Dedifferentiated amniotic fluid mesenchymal stem cell (primary cell): ENCODE results near the gene PRAMEF18.
"Not testable (repeated sequence)": the region's sequence is repeated elsewhere in the genome, so short reads cannot be mapped to it uniquely, and the experiment has no call there.

ENCODE experiments used
- DNase-seq: peaks from one replicate; pipeline ENCODE4 v3.0.0-alpha.2; 2016; ENCODE audit errors: extremely low spot score

The PRAMEF18 gene

GRCh38 chr1:13225675-13226204 lies at the start of gene PRAMEF18:
Gene PRAMEF18, minus strand, starts transcription at chr1:13226154. Its CDS starts 48 bp downstream, at chr1:13226106.
- DNase-seq, result not testable (repeated sequence)

- DNase-seq, result not testable (repeated sequence)
These were observed 39.2 kb upstream of the PRAMEF18 start for GRCh38 chr1:13265124-13265523.

- not testable (repeated sequence) for DNase-seq
These were observed 27.9 kb upstream of the PRAMEF18 start, which contains the start of gene PRAMEF5 for GRCh38 chr1:13253898-13254297. Gene PRAMEF5, plus strand, starts transcription at chr1:13254198. Its CDS starts 5,071 bp downstream, at chr1:13259269.

- not testable (repeated sequence) for DNase-seq
These were observed 21.2 kb upstream of the PRAMEF18 start for GRCh38 chr1:13247122-13247521.

GRCh38 chr1:13246554-13246871 lies 20.6 kb upstream of the PRAMEF18 start:
- not testable (repeated sequence) for DNase-seq

- DNase-seq, result not testable (repeated sequence)
These were observed 20.0 kb upstream of the PRAMEF18 start for GRCh38 chr1:13245841-13246553.

- DNase-seq, result not testable (repeated sequence)
These were observed 17.7 kb upstream of the PRAMEF18 start for GRCh38 chr1:13243536-13244263.

- not testable (repeated sequence) for DNase-seq
These were observed 13.7 kb upstream of the PRAMEF18 start for GRCh38 chr1:13239633-13240032.

- not testable (repeated sequence) for DNase-seq
These were observed 11.6 kb upstream of the PRAMEF18 start for GRCh38 chr1:13237572-13237971.

GRCh38 chr1:13234057-13234456 lies 8.1 kb upstream of the PRAMEF18 start:
- DNase-seq, result not testable (repeated sequence)

- not testable (repeated sequence) for DNase-seq
These were observed 6.1 kb upstream of the PRAMEF18 start for GRCh38 chr1:13232056-13232455.

GRCh38 chr1:13231061-13231750 lies 5.3 kb upstream of the PRAMEF18 start:
- DNase-seq, result not testable (repeated sequence)

GRCh38 chr1:13230601-13231000 lies 4.6 kb upstream of the PRAMEF18 start:
- not testable (repeated sequence) for DNase-seq

- not testable (repeated sequence) for DNase-seq
These were observed 4.1 kb upstream of the PRAMEF18 start for GRCh38 chr1:13230096-13230495.

GRCh38 chr1:13228343-13228781 lies 2.4 kb upstream of the PRAMEF18 start:
- DNase-seq, result no peak

- not testable (repeated sequence) for DNase-seq
These were observed 1.5 kb upstream of the PRAMEF18 start for GRCh38 chr1:13227271-13228055.

GRCh38 chr1:13224480-13225060 lies 1.4 kb downstream of the PRAMEF18 start:
- no peak for DNase-seq

- DNase-seq, result not testable (repeated sequence)
These were observed 3.2 kb downstream of the PRAMEF18 start for GRCh38 chr1:13222788-13223187.

GRCh38 chr1:13219203-13219602 lies 6.8 kb downstream of the PRAMEF18 start:
- not testable (repeated sequence) for DNase-seq

- not testable (repeated sequence) for DNase-seq
These were observed 9.3 kb downstream of the PRAMEF18 start for GRCh38 chr1:13216619-13217018.

GRCh38 chr1:13208712-13209111 lies 17.2 kb downstream of the PRAMEF18 start:
- DNase-seq, result not testable (repeated sequence)
